ENCODE data around the gene NTN1.

NTN1 gene

GRCh38 chr17:9234389-9234945 is 213.2 kb downstream of the NTN1 start:
- peaks cover 27% of the 10 kb centered on the region for H3K27me3 Mint-ChIP-seq (ENCODE audit: low read depth)
- H3K4me3 Mint-ChIP-seq, result no peak overlapping the region
- no peaks in the 10 kb centered on the region for H3K9me3 Mint-ChIP-seq
- H3K27ac Mint-ChIP-seq, result no peak overlapping the region
- H3K36me3 Mint-ChIP-seq (ENCODE audit: low read depth), result no peaks in the 10 kb centered on the region
- peaks cover 6% of the 10 kb centered on the region for H3K4me1 Mint-ChIP-seq
- TF ChIP-seq CTCF (IDR thresholded peaks at IDR 0.05; ENCODE audit: unreplicated experiment in 3 of 3), result no peak

- no peaks in the 10 kb centered on the region for H3K9me3 Mint-ChIP-seq
Observed at GRCh38 chr17:9235346-9235745, 214.0 kb downstream of the NTN1 start.

DNA sequence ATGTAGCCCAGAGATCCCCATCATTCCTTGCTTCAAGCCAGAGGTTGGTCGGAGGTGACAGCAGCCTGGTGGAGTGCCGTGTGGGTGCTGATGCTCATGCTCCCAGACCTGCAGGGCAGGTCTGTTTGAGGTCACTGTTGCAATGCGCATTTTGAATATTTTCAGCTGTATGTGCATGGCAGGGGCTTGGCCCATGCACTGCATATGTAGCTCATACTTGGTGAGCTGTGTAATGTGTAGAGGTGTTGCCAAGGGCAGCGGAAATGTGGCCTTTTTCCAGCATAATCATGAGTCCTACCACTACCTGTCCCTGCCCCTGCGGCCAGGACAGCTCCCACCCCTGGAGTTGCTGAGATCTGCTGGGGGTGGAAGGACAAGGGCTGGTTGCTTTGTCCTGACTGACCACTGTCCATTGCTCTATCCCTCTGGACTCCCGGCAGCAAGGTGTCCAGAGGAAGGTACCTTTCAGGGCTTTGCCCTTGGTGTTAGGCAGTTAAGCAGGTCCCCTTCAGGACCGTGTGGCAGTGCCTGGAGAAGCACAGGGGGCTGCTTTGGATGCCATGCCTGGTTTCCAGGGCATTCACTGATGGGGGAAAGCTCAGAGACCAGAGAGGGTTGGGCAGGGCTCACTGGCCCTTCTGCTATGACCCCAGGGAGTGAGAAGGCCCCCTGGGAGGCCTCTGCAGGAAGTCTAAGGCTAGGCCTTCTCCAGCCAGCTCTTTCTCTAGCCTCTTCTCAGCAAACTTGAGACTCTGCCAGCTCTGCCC is 215.2 kb downstream of the NTN1 start:
- Mint-ChIP-seq H3K36me3 (ENCODE audit: low read depth) (no peaks in the 10 kb centered on the region), H3K27ac (no peak overlapping the region), H3K4me3 (no peak overlapping the region), H3K4me1 (peaks cover 18% of the 10 kb centered on the region), H3K9me3 (no peaks in the 10 kb centered on the region), H3K27me3 (ENCODE audit: low read depth) (peaks cover 21% of the 10 kb centered on the region)
- no peak for TF ChIP-seq CTCF (IDR thresholded peaks at IDR 0.05; ENCODE audit: unreplicated experiment in 3 of 3)

More at GRCh38 chr17:9235346-9235745, 214.0 kb downstream of the NTN1 start:
- Mint-ChIP-seq H3K27me3 (ENCODE audit: low read depth) (peaks cover 21% of the 10 kb centered on the region), H3K27ac (no peak overlapping the region), H3K4me1 (peaks cover 7% of the 10 kb centered on the region), H3K36me3 (ENCODE audit: low read depth) (no peaks in the 10 kb centered on the region), H3K4me3 (no peak overlapping the region)
- no peak for TF ChIP-seq CTCF (IDR thresholded peaks at IDR 0.05; ENCODE audit: unreplicated experiment in 3 of 3)

- H3K9me3 Mint-ChIP-seq, result no peaks in the 10 kb centered on the region
- H3K36me3 Mint-ChIP-seq (ENCODE audit: low read depth), result no peaks in the 10 kb centered on the region
- H3K27me3 Mint-ChIP-seq (ENCODE audit: low read depth), result peaks cover 21% of the 10 kb centered on the region
- no peak overlapping the region for H3K27ac Mint-ChIP-seq
- H3K4me3 Mint-ChIP-seq, result no peak overlapping the region
- TF ChIP-seq CTCF (IDR thresholded peaks at IDR 0.05; ENCODE audit: unreplicated experiment in 3 of 3), result no peak
- H3K4me1 Mint-ChIP-seq, result peaks cover 23% of the 10 kb centered on the region
Observed at GRCh38 chr17:9237053-9237410, 215.7 kb downstream of the NTN1 start.

DNA sequence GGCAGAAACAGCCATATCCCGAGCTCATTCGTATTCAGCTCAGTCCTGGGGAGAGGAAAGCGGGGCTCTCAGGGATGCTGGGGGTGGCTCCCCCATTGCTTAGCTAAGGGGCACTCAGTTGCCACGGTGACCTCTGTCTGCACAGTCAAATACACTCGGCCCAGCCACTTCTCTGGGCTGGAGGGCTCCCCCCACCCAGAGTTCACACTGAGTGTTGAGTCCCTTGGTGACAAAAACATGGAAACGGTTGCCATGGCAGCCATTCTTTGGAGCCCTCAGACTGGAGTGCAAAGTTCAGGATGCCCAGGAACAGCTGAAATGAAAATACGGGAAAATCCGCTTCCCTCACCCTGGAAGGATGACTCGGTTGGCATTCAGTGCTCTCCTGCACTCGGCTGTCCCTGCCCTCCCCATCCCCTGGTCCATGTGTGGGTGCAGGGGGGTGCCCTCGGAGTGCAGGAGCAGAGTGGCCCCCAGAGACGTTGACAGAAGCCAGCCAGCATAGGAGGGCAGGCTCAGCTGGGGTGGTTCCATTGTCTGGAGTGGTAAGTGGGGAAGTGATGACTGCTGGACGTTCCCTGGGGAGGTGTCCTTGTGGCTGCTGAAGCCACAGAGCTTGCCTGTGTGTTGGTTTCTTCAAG is 216.5 kb downstream of the NTN1 start:
- peaks cover 21% of the 10 kb centered on the region for H3K27me3 Mint-ChIP-seq (ENCODE audit: low read depth)
- no peak for TF ChIP-seq CTCF (IDR thresholded peaks at IDR 0.05; ENCODE audit: unreplicated experiment in 3 of 3)
- H3K4me3 Mint-ChIP-seq, result peak overlapping the region; percentile 43 to 53 (median 47)
- no peak overlapping the region for H3K27ac Mint-ChIP-seq
- no peaks in the 10 kb centered on the region for H3K36me3 Mint-ChIP-seq (ENCODE audit: low read depth)
- H3K9me3 Mint-ChIP-seq, result no peaks in the 10 kb centered on the region
- H3K4me1 Mint-ChIP-seq, result peaks cover 30% of the 10 kb centered on the region

Measured in nephron (organoid).